Measurements from ENCODE around the gene HS6ST3. TPM values are rescaled to one million over a fixed set of nuclear protein-coding genes. Genes with fewer than 3 reads are reported as not detected.

Gene HS6ST3
- total RNA-seq, 1 donor from 2014 or later = 4.7 TPM

DNA sequence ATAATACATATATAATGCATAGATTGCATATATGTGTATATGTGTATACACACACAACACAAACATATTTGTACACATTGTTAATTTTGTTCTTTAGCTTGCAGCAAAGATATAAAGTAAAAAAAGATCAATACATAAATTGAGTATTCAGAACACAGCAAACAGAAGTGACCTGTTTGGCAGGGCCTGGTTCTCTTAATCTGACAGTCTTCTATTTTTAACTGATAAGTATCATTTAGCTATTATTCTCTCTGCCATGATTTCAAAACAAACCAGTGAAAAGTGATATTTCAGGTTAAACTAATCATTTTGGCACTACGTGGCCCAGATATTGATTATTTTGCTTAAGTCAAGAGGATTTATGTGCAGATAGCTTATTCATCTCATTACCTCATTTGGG is 595.0 kb downstream of the HS6ST3 start:
- Mint-ChIP-seq H3K36me3 (no peaks in the 10 kb centered on the region), H3K27ac (no peak overlapping the region), H3K4me3 (no peak overlapping the region), H3K9me3 (no peaks in the 10 kb centered on the region), H3K27me3 (no peaks in the 10 kb centered on the region), H3K4me1 (ENCODE audit: unreplicated experiment) (no peaks in the 10 kb centered on the region)
- TF ChIP-seq, protein P1, sequence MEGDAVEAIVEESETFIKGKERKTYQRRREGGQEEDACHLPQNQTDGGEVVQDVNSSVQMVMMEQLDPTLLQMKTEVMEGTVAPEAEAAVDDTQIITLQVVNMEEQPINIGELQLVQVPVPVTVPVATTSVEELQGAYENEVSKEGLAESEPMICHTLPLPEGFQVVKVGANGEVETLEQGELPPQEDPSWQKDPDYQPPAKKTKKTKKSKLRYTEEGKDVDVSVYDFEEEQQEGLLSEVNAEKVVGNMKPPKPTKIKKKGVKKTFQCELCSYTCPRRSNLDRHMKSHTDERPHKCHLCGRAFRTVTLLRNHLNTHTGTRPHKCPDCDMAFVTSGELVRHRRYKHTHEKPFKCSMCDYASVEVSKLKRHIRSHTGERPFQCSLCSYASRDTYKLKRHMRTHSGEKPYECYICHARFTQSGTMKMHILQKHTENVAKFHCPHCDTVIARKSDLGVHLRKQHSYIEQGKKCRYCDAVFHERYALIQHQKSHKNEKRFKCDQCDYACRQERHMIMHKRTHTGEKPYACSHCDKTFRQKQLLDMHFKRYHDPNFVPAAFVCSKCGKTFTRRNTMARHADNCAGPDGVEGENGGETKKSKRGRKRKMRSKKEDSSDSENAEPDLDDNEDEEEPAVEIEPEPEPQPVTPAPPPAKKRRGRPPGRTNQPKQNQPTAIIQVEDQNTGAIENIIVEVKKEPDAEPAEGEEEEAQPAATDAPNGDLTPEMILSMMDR (conservative IDR thresholded peaks at IDR 0.05) = no peak
- no peak for DNase-seq (ENCODE audit: extremely low spot score, unreplicated experiment)

DNA sequence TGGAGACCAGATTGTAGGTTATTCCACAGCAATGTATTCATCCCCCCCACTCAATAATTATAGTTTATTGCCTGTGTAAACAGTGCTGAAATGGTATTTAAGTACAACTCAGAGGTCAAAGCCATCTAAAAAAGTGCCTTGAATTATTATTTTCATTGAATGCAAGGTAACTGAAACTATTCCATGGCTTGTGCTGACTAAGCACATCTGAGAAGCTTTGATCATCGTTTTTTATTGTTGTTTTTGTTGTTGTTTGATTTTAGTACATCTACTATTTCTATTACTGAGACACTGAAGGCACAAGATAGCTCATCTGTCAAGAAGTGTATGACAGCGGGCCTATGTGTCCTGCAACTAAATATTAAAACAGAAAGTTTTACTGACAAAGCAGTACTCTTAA is 596.4 kb downstream of the HS6ST3 start:
- Mint-ChIP-seq H3K27me3 (no peaks in the 10 kb centered on the region), H3K4me3 (no peak overlapping the region), H3K4me1 (ENCODE audit: unreplicated experiment) (no peaks in the 10 kb centered on the region), H3K9me3 (no peaks in the 10 kb centered on the region), H3K36me3 (no peaks in the 10 kb centered on the region), H3K27ac (no peak overlapping the region)
- DNase-seq (ENCODE audit: extremely low spot score, unreplicated experiment) = no peak
- TF ChIP-seq, protein P1 (conservative IDR thresholded peaks at IDR 0.05) = no peak

DNA sequence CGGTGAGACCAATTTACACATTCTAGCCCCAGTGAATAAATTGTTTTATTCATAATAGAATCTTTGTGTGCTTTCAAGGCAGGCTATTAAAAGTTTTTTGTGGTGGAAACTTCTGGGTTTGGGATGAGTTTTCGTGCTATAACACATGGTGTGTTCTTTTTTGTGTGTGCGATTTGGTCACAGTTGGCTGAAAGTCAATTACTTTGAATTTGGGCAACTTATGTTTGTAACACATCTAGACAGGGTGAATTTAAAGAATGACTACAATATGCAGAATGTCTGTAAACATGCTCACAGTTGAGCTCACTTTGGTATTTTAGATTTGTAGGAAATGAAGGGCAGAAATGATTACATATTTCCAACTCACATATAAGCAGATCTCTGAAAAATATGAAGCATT is 597.3 kb downstream of the HS6ST3 start:
- no peak for DNase-seq (ENCODE audit: extremely low spot score, unreplicated experiment)
- Mint-ChIP-seq H3K27ac (no peak overlapping the region), H3K4me3 (no peak overlapping the region), H3K4me1 (ENCODE audit: unreplicated experiment) (no peaks in the 10 kb centered on the region), H3K36me3 (no peaks in the 10 kb centered on the region), H3K27me3 (no peaks in the 10 kb centered on the region), H3K9me3 (no peaks in the 10 kb centered on the region)
- TF ChIP-seq, protein P1 (conservative IDR thresholded peaks at IDR 0.05) = no peak

- Mint-ChIP-seq H3K4me1 (ENCODE audit: unreplicated experiment) (no peaks in the 10 kb centered on the region), H3K4me3 (no peak overlapping the region), H3K27me3 (no peaks in the 10 kb centered on the region)
Observed at GRCh38 chr13:96690998-96691397, 601.1 kb downstream of the HS6ST3 start.

DNA sequence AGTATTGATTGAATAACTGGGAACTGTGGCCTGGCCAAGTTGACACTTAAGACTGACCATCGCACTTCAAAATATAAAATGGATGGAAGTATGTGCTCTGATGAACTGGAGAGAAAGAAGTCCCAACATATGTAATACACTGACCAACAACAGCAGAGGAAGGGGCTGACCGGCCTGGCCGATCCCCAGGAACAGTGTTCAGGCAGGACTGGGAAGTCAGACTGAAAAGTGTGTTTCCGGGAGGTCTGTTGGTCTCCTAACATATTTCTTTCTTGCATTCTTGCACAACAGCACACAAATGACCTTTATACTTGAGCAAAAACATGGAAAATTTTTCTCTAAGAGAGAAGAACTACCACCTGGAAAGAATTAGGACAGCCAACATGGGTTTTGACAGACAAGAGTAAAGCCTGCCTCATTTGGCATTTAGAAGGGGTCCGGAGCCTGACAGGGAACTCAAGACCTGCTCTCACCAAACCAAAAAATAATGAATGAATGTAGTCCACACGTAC is 606.5 kb downstream of the HS6ST3 start:
- no peak overlapping the region for H3K4me3 Mint-ChIP-seq

More at GRCh38 chr13:96690998-96691397, 601.1 kb downstream of the HS6ST3 start:
- Mint-ChIP-seq H3K36me3 (no peaks in the 10 kb centered on the region), H3K9me3 (no peaks in the 10 kb centered on the region), H3K27ac (no peak overlapping the region)
- TF ChIP-seq, protein P1 (conservative IDR thresholded peaks at IDR 0.05) = no peak
- no peak for DNase-seq (ENCODE audit: extremely low spot score, unreplicated experiment)

More for the DNA sequence above, 606.5 kb downstream of the HS6ST3 start:
- no peaks in the 10 kb centered on the region for H3K36me3 Mint-ChIP-seq
- no peak for DNase-seq (ENCODE audit: extremely low spot score, unreplicated experiment)
- H3K27ac Mint-ChIP-seq = no peak overlapping the region
- peaks cover 6% of the 10 kb centered on the region for H3K9me3 Mint-ChIP-seq
- TF ChIP-seq, protein P1 (conservative IDR thresholded peaks at IDR 0.05) = no peak
- H3K27me3 Mint-ChIP-seq = no peaks in the 10 kb centered on the region
- peaks cover 5% of the 10 kb centered on the region for H3K4me1 Mint-ChIP-seq (ENCODE audit: unreplicated experiment)
